OCI-LY1 (cell line): ENCODE results near the gene TBX1.

ENCODE experiments used
- H2AFZ ChIP-seq: fragments of 200-600 bp; sonication (generic), shearing (Covaris generic); 2 replicates; pipeline ENCODE4 v1.6.0; 2014; ENCODE audit warnings: antibody characterized with exemption, mild to moderate bottlenecking, low read length
- H3F3A ChIP-seq: fragments of 200-600 bp; sonication (generic), shearing (Covaris generic); 2 replicates; pipeline ENCODE4 v1.6.0; 2014; ENCODE audit warnings: mild to moderate bottlenecking, antibody characterized with exemption, low read length, moderate library complexity; ENCODE audit not compliant: insufficient read depth
- H3K27ac ChIP-seq: fragments of 200-600 bp; sonication (generic); 2 replicates; pipeline ENCODE4 v1.5.1; 2014; ENCODE audit warnings: low read length, mixed run types, mild to moderate bottlenecking, low read depth; ENCODE audit not compliant: poor library complexity, severe bottlenecking
- H3K27me3 ChIP-seq: fragments of 200-600 bp; sonication (generic); 2 replicates; pipeline ENCODE4 v1.6.0; 2014; ENCODE audit warnings: antibody characterized with exemption, mild to moderate bottlenecking, low read length, moderate library complexity; ENCODE audit not compliant: insufficient read depth
- H3K36me3 ChIP-seq: fragments of 200-600 bp; sonication (generic); 2 replicates; pipeline ENCODE4 v1.6.1; 2014; ENCODE audit warnings: mild to moderate bottlenecking, antibody characterized with exemption, low read length, moderate library complexity, mixed read lengths; ENCODE audit not compliant: insufficient read depth
- H3K4me1 ChIP-seq: fragments of 200-600 bp; sonication (generic); 2 replicates; pipeline ENCODE4 v1.5.1; 2014; ENCODE audit warnings: mild to moderate bottlenecking, low read length, moderate library complexity; ENCODE audit not compliant: insufficient read depth, severe bottlenecking
- H3K4me2 ChIP-seq: fragments of 200-600 bp; sonication (generic), shearing (Covaris generic); 2 replicates; pipeline ENCODE4 v1.6.1; 2014; ENCODE audit warnings: low read length
- H3K4me3 ChIP-seq: fragments of 200-600 bp; sonication (generic); 2 replicates; pipeline ENCODE4 v1.5.1; 2014; ENCODE audit warnings: low read length, low read depth, mild to moderate bottlenecking, mixed read lengths; ENCODE audit not compliant: poor library complexity, severe bottlenecking
- H3K79me2 ChIP-seq: fragments of 200-600 bp; shearing (Covaris generic); 2 replicates; pipeline ENCODE4 v1.6.1; 2016; ENCODE audit warnings: mixed run types, low read length, mixed read lengths; ENCODE audit not compliant: insufficient read depth
- H3K9ac ChIP-seq: fragments of 200-600 bp; sonication (generic), shearing (Covaris generic); 2 replicates; pipeline ENCODE4 v1.6.1; 2014; ENCODE audit warnings: mild to moderate bottlenecking, low read length, mixed read lengths
- H3K9me2 ChIP-seq: fragments of 200-600 bp; sonication (generic), shearing (Covaris generic); 2 replicates; pipeline ENCODE4 v1.6.1; 2014; ENCODE audit warnings: low read depth, mild to moderate bottlenecking, low read length, mixed read lengths
- H3K9me3 ChIP-seq: fragments of 200-600 bp; shearing (Covaris generic); 2 replicates; pipeline ENCODE4 v1.6.1; 2014; ENCODE audit warnings: low read length, mixed read lengths
- H4K20me1 ChIP-seq: fragments of 200-600 bp; sonication (generic), shearing (Covaris generic); 2 replicates; pipeline ENCODE4 v1.6.0; 2016; ENCODE audit warnings: mild to moderate bottlenecking, low read length; ENCODE audit not compliant: insufficient read depth
- CTCF ChIP-seq: fragments of 200-600 bp; sonication (generic), shearing (Covaris generic); IDR thresholded peaks from 2 replicates; pipeline ENCODE4 v1.5.1; 2017; ENCODE audit warnings: mild to moderate bottlenecking, antibody characterized with exemption, low read length, moderate library complexity, mixed read lengths
- EZH2 ChIP-seq: fragments of 200-600 bp; sonication (generic), shearing (Covaris generic); IDR thresholded peaks from 2 replicates; pipeline ENCODE4 v1.8.0; 2017; ENCODE audit warnings: borderline replicate concordance, mixed run types, mild to moderate bottlenecking, antibody characterized with exemption, low read length, moderate library complexity, mixed read lengths

Gene TBX1

DNA sequence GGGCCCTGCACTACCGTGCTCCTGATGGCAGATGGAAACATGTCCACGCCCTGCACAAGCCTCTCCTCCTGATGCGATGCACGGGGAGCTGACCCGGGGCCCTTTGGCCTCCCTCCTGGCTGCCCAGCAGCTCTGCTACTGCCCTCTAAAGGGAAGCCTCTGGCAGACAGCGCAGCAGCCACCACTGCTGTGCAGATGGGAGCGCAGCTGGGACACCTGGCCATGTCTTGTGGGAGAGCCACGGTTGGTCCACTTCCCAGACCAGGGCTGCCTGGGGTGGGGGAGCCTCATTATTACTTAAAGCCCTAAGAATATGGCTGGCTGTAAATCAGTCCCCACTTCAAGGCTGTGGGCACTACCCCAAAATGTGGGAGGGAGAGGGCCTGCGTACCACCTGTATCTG is 38.3 kb downstream of the TBX1 start:
- H3K27me3 ChIP-seq: no peaks in the 10 kb centered on the region
- H3K79me2 ChIP-seq: no peaks in the 10 kb centered on the region
- H3K4me3 ChIP-seq: no peak overlapping the region
- H3K27ac ChIP-seq: no peak overlapping the region
- H3K9me3 ChIP-seq: no peaks in the 10 kb centered on the region
- no peak overlapping the region for H2AFZ ChIP-seq
- no peaks in the 10 kb centered on the region for H3K9me2 ChIP-seq
- no peaks in the 10 kb centered on the region for H3K4me1 ChIP-seq
- no peak overlapping the region for H3K4me2 ChIP-seq
- no peak for TF ChIP-seq EZH2
- TF ChIP-seq CTCF: no peak
- H3K36me3 ChIP-seq: no peaks in the 10 kb centered on the region
- no peaks in the 10 kb centered on the region for H3F3A ChIP-seq
- H3K9ac ChIP-seq: no peak overlapping the region
- H4K20me1 ChIP-seq: no peaks in the 10 kb centered on the region

- Histone ChIP-seq H3K27ac (no peak overlapping the region), H3K9ac (no peak overlapping the region), H3K4me2 (no peak overlapping the region), H4K20me1 (no peaks in the 10 kb centered on the region), H3K4me1 (no peaks in the 10 kb centered on the region), H3K36me3 (no peaks in the 10 kb centered on the region), H3K9me3 (no peaks in the 10 kb centered on the region), H3K4me3 (no peak overlapping the region), H2AFZ (no peak overlapping the region), H3K27me3 (no peaks in the 10 kb centered on the region), H3K79me2 (no peaks in the 10 kb centered on the region), H3F3A (no peaks in the 10 kb centered on the region), H3K9me2 (no peaks in the 10 kb centered on the region)
- TF ChIP-seq CTCF (no peak), EZH2 (no peak)
Measured at GRCh38 chr22:19799322-19800190, 39.0 kb downstream of the TBX1 start.

DNA sequence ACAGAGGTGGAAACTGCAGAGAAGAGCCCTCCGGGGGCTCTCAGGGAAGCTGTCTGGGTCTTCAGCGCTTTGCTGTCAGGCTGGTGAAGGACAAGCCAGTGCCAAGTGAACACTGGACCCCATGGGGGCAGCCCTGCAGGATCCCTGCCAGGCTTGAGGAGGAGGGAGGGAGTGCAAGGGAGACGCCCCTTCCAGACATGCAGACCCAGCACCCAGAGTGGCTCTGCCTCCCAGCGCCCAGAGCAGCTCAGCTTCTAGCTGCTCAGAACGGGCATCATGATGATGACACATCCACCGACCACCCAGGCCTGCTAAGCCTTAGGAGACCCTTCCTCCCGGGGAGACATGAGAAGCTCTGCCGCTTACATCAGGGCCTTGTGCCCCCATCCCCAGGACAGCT is 39.7 kb downstream of the TBX1 start:
- TF ChIP-seq EZH2 (no peak), CTCF (no peak)
- H3K36me3 ChIP-seq: no peaks in the 10 kb centered on the region

More for the DNA sequence above, 39.7 kb downstream of the TBX1 start:
- Histone ChIP-seq H2AFZ (no peak overlapping the region), H3F3A (no peaks in the 10 kb centered on the region), H3K79me2 (no peaks in the 10 kb centered on the region), H3K9me2 (no peaks in the 10 kb centered on the region), H3K4me1 (no peaks in the 10 kb centered on the region), H3K9me3 (no peaks in the 10 kb centered on the region), H3K27ac (no peak overlapping the region), H3K4me2 (no peak overlapping the region), H3K9ac (no peak overlapping the region), H3K27me3 (no peaks in the 10 kb centered on the region), H4K20me1 (no peaks in the 10 kb centered on the region), H3K4me3 (no peak overlapping the region)
